GM21786 (cell line): Measurements from ENCODE around the gene CCDC30.
"Not testable (repeated sequence)": the region's sequence is repeated elsewhere in the genome, so short reads cannot be mapped to it uniquely, and the experiment has no call there.

Source experiments
- ATAC-seq: cut with Tn5 transposase; IDR thresholded peaks from one replicate; pipeline ENCODE4 v1.9.1; 2021; ENCODE audit not compliant: unreplicated experiment

Gene CCDC30

DNA sequence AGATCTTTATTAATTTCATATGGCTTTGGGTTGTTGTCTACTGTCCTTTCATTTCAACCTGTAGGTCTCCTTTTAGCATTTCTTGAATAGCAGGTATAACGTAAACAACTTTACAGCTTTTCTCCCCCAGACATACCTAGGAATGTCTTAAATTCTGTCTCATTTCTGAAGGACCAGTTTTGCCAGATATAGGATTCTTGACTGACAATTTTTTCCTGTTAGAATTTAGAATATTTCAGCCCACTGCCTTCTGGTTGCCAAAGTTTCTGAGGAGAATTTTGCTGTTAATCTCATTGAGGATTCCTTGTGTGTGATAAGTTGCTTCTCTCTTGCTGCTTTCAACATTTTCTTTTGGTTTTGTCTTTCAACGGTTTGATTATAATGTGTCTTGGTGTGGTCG, 60.1 kb downstream of the CCDC30 start:
- no peak for ATAC-seq

GRCh38 chr1:42524330-42524729, 61.2 kb downstream of the CCDC30 start:
- ATAC-seq, result no peak

GRCh38 chr1:42529724-42530181, 66.7 kb downstream of the CCDC30 start:
- ATAC-seq, result no peak

- ATAC-seq, result no peak
These were observed 68.0 kb downstream of the CCDC30 start for GRCh38 chr1:42531043-42531442.

GRCh38 chr1:42533101-42533863, 70.2 kb downstream of the CCDC30 start:
- no peak for ATAC-seq

DNA sequence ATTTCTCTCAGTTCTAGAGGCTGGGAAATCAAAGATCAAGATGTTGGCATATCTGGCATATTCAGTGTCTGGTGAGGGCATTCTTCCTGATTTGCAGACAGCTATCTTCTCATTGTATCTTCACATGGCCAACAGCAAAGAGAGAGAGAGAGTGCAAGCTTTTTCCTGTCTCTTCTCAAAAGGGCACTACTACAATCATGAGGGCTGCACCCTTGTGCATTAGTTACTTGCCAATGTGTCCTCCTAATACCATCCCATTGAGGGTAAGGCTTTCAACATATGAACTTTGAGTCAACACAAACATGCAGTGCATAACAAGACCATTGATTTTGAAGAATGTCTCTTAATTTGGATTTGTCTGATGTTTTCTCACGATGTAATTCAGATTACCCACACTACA, 78.0 kb downstream of the CCDC30 start:
- no peak for ATAC-seq

- ATAC-seq, result no peak
These were observed 88.1 kb downstream of the CCDC30 start for GRCh38 chr1:42551180-42551579.

GRCh38 chr1:42551590-42551989, 88.5 kb downstream of the CCDC30 start:
- no peak for ATAC-seq

DNA sequence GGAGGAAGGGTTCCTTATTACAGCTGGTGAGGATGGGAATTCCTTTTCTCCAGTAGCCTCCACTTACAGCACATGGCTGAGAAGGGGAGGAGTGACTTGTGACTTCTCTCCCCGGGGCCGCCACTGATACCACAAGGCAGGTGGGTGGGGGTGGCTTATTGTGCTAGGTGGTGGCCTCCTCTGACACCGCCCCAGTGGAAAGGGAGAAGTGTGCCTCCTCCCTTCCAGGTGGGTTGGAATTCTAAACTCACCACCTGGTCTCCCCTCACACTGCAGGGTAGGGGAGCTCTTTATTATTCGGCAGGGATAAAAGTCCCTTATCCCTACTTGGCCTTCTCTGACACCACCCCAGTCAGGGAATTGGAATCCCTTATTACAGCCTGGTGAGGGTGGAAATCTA, 89.5 kb downstream of the CCDC30 start:
- no peak for ATAC-seq

DNA sequence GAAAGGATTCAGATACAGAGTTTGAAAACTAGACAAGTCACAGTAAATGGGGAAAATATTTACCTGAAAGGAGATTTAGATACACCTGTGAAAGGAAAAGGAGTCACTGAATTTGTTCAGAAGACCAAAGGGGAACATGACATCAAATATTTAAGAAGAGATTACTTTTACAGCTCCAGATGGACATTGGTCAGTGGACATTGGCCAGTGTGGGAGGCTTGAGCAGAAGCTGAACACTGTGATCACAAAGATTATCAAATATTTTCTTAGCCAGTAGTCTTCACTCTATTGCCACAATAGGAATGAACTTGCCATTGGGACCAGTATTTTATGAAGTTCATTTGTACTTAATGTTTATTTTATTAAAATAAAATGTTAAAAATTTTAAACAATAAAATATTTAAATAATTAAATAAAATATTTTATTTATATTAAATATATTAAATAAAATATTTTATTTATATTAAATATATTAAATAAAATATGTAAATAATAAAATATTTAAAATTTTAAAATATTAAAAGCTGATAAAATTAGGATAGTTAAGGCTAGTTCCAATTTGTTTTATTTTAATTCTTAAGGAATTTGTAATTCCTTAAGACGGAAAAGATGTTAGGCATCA, 94.3 kb downstream of the CCDC30 start:
- ATAC-seq, result no peak

DNA sequence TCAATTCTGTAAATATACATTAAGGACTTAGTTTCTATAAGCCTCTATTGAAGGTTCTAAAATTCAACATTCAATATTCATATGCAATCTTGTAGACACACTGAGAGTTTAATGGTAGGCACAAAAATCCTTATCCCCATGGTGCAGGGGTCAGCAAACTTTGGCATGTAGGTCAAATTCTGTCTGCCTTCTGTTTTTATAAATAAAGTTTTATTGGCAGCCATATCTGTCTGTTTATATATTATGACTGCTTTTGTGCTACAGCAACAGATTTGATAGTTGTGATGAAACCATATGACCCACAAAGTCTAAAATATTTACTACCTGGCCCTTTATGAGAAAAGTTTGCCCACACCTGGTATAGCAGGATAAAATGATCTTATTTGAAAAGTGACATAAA, 104.0 kb downstream of the CCDC30 start:
- no peak for ATAC-seq

- ATAC-seq, result no peak
These were observed 113.8 kb downstream of the CCDC30 start for GRCh38 chr1:42576935-42577334.

GRCh38 chr1:42586016-42586415, 122.9 kb downstream of the CCDC30 start:
- ATAC-seq, result no peak

DNA sequence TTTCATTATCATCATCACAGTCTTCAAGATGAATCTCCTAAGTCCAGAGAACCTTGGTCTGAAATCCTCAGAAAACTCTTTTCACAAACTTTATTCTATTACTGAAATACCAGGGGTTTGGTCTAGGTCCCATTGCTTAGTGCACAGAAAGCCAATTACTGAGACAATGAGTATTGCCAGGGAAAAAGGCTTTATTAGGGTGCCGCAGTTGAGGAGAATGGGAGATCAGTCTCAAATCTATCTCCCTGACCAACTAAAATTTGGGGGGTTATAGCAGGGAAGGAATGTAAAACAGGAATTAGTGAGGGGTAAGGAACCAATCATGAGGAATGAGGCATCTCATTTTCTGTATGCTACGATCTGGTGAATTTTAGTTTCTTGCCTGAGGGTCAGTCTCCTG, 124.7 kb downstream of the CCDC30 start:
- ATAC-seq, result no peak

GRCh38 chr1:42592811-42593210, 129.7 kb downstream of the CCDC30 start:
- no peak for ATAC-seq

DNA sequence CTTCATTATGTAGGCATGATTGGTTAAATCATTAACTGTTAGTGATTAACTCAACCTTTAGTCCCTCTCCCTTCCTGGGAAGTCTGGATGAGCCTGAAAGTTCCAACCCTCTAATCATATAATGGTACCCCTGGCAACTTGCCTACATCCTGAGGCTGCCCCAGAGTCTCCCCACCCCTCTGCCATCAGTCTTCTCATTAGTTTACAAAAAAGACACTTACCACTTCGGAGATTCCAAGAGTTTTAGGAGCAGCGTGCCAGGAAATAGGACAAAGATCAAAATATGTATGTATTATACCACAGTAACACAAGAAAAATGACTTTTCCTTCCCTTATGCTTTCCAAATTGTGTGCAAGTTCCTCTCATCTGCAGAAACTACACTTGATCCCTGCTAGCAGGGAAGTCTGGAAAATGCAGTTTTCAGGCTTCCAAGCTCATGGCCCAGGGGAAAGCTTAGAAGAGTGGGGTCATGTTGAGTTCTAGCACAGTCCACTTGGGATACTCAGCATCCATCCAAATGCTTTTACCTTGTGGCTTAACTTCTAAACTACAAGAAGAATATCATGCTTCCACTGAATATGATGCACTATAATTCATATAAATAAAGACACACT, 130.5 kb downstream of the CCDC30 start:
- no peak for ATAC-seq

DNA sequence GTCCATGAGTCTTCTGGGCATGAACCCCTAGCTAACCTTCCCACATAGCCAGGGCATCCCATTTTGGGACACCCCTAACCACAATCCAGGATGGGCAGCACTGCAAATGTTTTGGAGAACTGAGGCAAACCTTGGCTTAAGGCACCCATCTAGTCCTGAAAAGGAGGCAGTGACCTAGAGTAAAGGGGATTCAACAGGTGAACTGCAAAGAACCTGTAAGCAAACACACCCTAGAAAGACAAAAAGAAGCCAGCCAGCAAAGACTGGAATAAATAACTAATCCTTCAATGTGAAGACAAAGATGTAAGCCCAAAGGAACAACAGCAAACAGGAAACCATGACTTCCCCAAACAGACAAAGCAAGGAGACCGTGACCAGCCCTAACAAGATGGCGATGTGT, 138.4 kb downstream of the CCDC30 start:
- no peak for ATAC-seq

DNA sequence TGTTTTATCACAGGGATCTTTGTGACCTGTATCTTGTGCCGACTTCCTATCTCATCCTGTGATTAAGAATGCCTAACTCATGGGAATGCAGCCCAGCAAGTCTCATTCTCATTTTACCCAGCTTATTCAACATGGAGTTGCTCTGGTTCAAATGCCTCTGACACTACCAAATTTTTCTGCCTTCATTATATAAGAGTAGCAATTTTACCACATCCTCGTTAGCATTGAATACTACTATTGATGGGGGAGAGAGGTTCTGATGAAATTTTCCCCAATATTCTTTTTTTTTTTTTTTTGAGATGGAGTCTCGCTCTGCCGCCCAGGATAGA, 150.7 kb downstream of the CCDC30 start:
- no peak for ATAC-seq

GRCh38 chr1:42618866-42619265, 155.8 kb downstream of the CCDC30 start:
- ATAC-seq, result no peak

- no peak for ATAC-seq
These were observed 157.2 kb downstream of the CCDC30 start for GRCh38 chr1:42620307-42620706.

- ATAC-seq, result not testable (repeated sequence)
These were observed 158.1 kb downstream of the CCDC30 start for GRCh38 chr1:42621180-42621579.

DNA sequence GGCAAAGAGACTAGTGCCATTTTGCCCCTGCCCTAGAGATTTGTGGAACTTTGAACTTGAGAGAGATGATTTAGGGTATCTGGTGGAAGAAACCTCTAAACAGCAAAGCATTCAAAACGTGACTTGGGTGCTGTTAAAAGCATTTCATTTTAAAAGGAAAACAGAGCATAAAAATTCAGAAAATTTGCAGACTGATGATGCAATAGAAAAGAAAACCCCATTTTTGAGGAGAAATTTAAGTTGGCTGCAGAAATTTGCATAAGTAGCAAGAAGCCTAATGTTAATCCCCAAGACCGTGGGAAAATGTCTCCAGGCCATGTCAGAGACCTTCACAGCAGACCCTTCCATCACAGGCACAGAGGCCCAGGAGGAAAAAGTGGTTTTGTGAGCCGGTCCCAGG, 164.1 kb downstream of the CCDC30 start:
- ATAC-seq, result not testable (repeated sequence)
